GM18502 (cell line): ENCODE measurements around the gene KRTAP10-3.

Experiments used
- ATAC-seq: cut with Tn5 transposase; IDR thresholded peaks from one replicate; pipeline ENCODE4 v1.9.1; 2021; ENCODE audit warnings: mild to moderate bottlenecking; ENCODE audit not compliant: unreplicated experiment, poor library complexity

Gene KRTAP10-3

DNA sequence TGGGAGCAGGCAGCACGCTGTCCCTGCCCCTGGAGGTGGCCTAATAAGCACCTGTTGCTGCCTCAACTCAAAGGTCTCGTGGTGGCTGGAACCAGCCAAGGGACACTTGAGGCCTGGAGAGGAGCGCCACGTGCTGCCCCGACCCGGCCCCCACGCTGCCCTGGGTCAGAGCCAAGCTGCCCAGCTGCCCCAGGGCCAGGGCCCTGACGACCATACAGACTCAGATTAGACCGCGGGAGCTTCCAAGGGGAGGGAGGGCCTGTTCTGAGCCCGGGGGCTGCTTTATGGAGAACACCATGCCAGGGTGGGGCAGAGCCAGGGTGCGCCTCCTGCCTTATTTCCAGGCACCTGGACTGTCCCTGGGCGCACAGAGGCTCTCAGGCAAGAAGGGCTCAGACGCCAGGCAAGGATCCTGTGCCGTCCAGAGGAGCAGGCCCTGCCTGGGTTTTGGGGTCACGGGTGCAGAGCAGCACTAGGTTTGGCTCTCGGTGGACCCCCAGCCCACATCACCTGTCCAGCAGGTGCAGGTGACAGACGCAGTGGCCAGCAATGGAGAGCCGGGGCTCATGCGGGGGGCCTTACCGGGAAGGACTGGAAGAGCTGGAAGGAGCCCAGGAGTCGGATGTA lies 37.2 kb downstream of the KRTAP10-3 start:
- ATAC-seq = no peak

DNA sequence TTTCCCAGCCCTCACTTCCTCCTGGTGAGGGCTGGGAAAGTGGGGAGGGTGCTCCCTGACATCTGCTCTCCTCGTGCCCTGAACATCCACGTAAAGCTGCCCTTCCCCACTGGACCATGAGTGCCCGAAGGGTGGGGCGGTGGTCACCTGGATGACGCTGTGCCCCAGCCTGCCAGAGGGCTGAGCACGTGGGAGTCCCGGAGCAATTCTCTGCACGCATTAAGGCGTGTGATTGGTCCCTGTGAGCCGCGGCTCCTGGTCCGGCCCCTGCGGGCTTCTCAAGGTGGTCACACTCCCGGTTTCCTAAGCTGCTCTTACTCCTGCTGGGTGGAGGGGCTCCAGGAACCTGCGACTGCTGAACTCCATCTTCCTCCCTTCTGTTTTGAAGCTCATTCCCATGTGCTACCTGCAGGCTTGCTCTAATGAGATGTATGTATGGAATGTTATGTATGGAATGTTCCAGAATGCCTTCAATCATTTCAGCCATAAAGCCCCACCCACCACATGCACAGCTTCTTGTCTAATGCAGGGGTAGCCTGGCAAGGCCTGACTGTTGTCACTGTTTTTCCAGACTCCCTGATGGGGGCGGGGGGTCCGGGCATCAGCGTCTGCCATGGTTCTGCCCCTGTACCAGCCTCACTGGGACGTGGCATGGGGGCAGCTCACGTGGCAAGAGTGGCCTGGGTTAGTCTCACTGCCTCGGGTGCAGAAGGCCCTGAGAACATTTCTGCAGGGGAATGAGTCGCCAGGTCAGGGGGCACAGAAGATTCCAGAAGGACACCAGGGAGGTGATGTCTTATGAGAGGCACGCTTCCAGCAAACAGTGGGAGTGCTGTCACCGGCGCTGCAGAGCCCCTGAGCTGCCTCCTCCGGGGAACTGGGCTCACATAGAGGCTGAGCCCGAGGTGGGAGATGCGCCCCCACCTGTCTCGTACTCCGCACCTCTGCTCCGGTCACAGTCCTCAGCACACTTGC lies 38.0 kb downstream of the KRTAP10-3 start:
- ATAC-seq = no peak

DNA sequence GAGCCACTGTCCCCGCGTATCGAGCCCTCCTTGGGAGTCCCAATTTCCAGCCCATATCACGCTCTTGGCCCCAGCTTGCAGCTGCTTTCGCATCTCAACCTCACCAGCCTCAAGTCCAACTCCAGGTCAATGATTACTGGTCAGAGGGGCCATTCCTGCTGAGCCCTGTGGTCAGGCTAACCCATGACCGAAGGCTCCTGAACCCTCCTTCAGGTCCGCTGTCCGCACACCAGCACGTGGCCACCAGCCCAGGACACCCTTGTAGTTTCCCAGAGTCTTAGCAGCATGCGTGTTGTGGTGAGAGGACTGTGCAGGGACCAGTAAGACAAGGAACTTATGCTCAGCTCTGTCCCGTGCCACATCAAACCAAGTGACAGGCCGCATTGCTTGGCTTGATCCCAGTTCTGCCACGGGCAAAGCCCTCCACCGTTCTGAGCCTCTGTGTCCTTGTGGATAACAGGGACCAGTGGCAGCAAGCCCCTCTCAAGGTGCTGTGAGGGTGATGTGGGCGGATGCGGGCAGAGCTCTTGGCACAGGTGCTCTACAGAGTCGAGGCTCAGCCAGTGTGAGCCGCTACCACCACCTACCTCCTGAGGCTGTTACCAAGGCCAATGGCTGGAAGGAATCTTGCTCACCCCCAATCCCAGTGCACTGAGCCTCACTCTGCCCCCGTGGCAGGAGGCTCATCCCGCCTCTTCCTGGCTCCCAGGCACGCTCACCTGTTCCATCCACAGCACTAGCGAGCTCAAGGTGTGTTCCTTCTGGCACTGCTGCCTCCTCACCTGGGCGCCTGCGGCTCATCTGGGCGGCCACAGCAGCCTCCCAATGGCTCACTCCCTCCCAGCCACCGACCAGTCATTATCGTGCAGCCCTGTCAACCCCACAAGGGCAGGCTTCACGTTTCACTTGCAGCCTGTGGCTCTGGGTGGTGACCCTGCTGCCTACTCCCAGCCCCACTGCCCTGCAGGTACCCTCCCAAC lies 39.0 kb downstream of the KRTAP10-3 start:
- ATAC-seq = no peak

DNA sequence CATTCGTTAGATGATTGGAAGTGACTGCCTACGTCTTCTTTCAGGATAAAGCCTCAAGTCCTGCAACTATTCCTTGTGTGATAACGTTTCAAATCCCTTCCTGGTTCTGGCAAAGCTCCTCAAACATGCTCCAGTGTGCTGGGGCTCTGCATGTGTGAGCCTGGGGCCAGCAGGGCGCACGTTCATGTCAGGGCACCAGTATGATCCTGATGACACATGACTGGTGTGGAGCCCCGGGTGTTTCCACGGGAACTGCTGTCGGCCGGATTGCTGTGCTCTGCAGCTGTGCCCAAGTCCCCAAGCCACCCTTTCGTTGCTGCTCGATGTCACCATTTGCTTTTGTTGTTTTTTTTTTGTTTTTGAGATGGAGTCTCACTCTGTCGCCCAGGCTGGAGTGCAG lies 39.9 kb downstream of the KRTAP10-3 start:
- no peak for ATAC-seq

DNA sequence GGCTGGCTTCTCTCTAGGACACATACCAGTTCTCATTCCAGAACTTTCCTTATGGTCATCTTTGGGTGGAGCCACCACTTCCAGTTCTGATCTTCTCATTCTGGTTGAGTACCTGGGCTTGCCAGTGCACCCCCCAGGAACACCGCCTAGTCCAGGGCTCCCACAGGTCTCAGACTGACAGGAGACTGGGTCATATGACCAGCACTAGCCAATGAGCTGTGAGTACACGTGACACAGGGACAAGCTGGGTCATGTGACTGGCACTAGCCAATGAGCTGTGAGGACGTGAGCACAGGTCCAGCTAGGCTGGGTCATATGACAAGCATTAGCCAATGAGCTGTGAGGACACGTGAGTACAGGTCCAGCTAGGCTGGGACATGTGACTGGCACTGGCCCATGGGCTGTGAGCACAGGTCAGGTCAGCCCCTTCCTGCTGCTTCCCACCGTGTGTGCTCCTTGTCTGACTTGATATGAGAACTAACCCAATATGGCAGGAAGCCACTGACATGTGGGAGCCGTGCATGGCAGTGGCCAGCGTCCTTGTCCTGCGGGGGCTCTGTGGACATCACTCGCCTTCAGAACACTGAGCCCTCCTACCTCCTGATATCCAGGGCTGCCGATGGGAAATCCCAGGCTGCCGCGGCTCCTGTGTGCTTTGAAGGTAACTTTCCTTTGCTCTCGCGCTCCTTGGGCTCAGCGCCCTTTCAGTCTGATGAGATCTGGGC lies 41.3 kb downstream of the KRTAP10-3 start:
- no peak for ATAC-seq

DNA sequence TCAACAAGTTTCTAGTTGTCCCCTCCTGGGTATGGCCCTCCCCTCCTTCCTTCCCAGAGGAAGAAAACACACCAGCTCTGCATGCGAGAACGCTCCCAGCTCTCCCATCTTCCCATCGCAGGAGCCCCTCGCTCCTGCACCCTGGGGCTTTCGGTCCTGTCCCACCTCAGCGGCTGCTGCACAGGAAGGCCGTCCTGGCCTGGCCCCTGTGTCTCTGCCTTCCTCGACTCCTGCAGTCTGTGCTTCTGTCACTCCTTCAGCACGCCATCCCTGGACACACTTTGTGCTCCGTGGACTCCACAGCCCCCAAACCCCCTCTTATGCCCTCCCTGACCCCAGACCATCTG lies 41.8 kb downstream of the KRTAP10-3 start:
- ATAC-seq = no peak

DNA sequence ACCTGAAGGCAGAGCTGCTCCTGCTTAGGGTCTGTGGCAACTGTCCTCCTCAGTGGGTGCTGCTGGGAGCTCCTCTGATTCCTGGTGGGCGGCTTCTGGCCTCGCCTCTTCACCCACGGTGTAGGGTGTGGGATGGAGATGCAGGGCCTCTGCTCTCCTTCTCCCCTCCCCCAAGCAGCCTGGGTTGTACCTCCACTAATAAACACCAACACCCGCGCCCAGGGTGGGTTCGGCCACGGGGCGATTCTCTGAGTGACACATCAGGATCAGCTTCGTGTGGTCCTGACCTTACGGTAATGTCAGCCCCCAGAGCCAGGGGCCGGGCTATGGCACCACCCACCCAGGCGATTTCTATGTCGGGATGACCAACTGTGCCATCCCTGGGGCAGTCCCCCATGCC lies 42.3 kb downstream of the KRTAP10-3 start:
- no peak for ATAC-seq

DNA sequence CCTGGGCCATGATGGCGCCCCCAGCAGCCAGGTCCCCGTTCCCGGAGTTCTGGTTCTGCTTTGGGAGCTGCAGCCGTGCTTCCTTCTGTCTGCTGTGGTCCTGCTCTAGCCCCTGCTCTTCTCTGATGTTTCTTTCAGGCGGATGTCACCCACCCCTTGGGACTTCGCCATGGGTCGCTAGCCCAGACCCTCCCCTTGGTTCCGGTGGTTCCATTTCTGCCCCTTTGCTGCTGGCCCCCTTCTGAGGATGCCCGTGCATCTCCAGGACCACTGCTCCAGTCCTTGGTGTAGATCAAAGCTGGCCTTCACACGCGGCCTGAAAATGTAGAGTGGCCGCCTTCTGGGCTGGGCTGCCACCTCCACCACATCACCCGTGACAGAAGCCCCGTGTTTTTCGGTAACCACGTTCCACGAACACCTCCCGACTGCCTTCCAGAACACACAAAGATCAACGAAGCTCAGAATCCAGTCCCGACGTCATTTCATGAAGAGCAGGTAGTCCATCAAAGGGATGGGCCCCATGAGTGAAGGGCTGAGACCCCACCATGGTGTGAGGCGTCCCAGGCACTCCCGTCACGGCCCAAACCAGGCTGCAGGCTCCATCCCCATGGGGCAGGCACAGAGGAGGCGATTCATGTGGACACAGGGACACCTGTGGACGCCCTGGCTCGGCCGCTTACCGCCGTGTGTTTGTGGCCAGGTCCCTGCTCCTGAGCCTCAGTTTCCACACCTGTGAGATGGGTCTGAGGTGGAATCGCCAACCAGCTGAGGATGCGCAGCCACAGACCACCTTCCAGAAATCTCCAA lies 43.0 kb downstream of the KRTAP10-3 start:
- no peak for ATAC-seq

DNA sequence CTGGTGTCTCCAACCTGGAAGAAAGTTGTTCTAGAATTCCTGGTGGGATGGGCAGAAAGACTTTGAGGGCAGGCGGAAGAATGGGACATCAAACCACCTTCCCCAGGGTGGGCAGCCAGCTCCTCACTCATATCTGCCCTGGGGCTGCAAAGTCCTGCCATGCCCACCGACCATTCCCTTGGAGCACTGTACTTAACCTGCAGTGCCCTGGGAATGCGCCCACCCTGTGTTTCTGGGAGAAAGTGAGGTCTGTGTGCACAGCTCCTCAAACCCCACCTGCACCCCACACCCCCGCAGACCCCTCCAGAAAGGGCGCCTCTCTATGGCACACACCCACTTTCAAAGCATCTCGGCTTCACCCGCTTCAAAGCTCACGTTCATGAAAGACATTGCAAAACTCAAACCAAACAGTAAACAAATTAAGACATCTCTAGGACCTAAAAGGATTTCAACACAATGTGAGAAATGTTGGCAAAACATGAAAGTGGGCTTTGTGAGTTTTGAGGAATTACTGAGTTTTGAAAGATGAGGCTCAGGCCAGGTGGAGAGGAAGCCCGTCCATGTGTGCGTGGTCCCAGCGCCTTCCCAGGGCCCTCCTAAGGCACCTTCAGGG lies 43.7 kb downstream of the KRTAP10-3 start:
- no peak for ATAC-seq

DNA sequence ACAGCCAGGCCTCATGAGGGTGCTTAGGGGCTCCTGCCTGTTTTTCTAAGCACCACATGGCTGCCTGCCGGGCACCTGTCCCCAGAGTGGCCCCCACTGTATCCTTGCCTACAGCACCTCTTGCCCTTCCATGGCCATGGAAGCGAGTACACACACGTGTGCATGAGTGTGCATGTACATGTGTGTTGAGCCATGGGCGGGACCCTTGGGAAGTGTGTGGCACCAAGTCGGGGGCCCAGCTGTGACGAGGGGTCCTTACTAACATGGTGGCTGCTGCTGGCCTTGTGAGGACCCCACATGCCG lies 44.4 kb downstream of the KRTAP10-3 start:
- no peak for ATAC-seq

DNA sequence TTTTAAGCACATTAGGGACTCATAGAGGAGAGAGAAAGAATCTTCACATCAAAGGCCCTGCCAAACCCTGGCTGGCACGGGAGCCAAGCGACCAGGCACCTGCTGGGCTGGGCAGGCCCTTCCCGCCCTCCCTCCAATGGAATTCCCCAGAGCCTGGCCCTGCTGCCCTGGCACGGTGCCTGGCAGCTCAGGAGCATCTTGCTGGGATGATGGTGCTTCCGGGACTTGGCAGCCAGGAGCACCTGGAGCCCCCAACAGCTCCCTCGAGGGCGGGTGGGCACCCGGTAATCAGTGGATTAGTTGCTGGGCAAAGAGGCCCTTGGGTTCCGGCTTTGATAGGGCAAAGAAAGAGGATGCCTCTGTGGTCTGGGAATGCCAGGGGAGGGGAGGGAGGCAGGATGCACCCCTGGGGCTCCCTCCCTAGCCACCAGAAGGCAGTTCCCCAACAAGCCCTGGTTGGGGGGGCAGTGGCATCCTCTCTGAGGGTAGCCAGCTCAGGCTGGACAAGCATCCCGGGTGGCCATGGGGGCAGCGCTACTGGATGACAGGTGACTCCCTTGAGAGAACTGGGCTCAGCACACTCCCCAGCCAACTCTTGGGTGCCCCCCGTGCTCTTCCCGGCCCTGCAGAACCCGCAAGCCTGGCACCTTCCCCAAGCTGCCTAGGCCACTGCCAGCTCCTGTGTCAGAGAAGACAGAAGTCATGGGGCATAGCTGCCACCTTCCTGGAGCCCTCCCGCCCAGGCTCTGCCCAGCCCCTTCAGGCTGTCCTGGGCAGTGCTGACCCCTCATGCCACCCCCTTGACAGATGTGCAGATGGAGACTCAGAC lies 45.0 kb downstream of the KRTAP10-3 start:
- no peak for ATAC-seq

DNA sequence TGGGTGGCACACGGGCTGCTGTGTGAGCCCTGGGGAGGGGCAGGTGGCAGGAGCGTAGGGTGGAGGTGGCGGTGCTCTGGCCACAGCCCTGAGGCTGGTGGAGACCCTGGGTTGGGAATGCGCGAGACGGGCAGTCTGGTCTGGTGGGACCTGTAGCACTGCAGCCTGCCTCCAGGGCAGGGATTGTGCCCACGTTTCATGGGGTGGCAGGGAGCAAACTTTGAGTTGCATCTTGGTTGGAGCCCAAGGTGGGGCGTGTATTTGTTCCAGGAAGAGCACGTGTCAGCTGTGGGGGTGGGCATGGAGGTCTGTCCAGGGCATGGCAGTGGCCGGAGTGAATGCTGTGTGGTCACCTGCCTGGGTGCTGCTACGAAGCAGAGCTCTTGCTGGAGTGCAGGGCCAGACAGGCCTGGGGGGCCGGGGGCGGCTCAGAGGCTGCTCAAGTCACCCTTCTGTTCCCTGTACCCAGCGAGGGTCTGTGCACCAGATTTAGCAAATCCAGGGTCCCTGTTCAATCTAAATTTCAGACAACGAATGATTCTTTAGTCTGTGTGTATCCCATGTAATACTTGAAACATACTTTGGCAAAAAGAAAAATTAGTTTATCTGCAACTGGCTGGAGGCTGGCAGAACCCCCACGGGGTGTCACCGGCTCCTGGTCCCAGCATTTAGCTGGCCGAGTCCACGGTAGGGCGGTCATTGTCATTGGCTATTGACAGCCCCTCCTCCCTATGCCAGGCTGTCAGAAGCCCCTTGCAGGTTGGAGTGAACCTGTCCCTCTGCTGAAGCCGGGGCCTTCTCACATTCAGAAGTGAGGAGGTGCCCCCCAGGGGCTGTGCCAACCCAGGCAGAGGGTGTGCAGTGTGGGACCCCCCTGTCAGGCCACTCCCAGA lies 45.9 kb downstream of the KRTAP10-3 start:
- ATAC-seq = no peak

DNA sequence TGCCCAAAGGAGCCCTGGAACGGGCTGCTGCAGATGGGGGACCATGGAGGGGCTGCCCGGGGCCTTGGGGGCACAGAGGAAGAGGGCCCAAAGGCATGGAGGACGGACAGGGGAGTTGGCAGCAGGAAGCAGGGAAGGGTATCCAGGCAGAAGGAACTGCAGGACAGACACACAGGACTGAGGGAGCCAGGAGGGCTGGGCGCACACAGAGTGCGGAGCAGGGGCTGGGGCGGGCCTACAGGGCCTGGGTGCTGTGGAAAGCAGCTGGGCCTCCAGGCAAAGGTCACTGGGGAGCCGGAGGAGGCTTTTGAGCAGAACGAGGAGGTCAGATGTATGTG lies 46.7 kb downstream of the KRTAP10-3 start:
- ATAC-seq = no peak

DNA sequence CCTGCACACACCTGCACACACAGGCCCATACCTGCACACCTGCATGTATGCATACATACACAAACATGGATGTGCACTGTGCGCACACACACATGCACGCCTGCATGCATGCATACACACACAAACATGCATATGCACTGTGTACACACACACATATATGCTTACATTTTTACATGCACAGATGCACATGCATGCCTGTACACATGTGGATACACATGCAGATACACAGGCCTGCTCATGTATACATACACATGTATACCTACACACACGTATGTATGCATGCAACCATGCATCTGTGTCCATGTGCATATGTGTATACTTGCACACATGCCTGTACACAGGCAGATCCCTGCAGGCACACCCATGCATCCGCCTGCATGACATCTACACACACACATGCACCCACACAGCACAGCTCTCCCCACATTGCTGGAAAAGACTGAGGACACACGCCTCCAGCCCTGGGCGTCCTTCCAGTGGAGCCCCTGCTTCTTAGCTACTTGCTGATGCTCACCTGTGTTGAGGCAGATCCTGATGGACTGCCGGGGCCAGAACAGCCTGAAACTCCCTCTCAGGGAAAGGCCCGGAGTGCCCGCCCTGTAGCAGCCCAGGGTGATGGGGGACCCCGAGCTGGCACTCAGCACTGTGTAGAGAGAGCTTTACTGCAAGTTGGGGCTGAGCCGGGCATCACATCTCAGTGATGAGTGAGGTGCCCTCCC lies 47.2 kb downstream of the KRTAP10-3 start:
- ATAC-seq = no peak

DNA sequence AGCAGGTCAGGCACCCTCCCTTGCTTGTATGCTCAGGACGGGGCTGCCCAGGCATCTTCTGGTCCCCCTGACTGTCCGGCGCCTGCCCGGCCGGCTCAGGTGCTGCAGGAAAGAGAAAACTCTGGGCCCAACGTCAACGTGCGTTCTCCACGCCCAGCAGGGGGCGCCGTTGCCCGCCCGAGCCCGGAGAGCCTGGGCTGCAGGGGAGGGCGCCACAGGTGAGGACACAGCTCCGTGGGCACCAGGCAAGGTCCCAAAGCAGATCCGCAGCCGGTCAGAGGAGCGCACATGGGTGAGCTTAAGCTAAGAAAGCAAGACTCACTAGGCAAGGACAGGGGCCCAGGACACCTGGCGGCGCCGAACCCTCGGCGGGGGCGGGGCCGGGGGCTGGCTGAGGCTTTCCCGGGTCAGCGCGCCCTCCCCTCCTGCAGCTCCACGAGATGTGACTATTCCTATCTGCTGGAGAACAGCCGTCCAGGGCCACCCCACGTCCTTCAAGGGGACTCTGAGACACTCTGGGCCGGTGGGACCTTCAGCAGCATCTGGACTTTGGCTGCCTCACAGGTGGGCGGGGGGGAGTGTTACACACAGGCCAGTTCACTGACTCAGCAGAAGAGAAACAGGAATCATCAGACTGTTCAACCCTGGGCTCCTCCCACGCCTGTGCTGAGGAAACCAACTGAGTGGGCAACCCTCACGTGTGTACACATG lies 47.9 kb downstream of the KRTAP10-3 start:
- ATAC-seq = no peak

DNA sequence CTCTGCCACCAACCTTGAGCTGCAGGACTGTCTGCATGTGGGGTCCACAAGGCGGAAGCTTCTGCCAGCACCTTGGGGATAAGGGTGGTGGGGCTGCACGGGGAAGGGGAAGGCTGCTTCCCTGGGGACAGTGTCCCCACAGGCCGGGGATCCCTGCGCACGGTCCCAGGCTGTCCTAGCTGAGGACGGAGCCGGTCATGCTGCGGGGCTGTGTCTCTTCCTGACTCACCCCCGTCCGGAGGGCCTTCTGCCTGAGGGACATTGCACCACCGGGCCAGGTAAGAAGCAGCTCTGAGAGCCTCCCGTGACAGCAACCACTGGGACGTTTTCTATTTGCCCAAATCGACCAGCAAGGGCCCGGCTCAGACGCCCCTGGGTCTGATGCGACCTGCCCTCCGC lies 48.5 kb downstream of the KRTAP10-3 start:
- no peak for ATAC-seq
